ENCODE data around the gene ENC1.
A peak's percentile ranks its signal among the peaks of the same experiment; 100 is the strongest.

GRCh38 chr5:74640450-74640953 lies at the start of gene ENC1:
- TF ChIP-seq MAZ (IDR thresholded peaks at IDR 0.05; ENCODE audit: borderline replicate concordance, low read depth, low read length) (no peak), RFX5 (IDR thresholded peaks at IDR 0.05) (no peak), RNF2 (IDR thresholded peaks at IDR 0.05; ENCODE audit: borderline replicate concordance, low read depth) (peak; percentile 14; the same call in 1 of the 2 replicates), SMC3 (IDR thresholded peaks at IDR 0.05) (peak; percentile 73), CTCF (IDR thresholded peaks at IDR 0.05) (no peak; the same call in 2 of the 3 replicates), MAX (IDR thresholded peaks at IDR 0.05) (peak; percentile 41; the same call in 1 of the 2 replicates), EP300 (IDR thresholded peaks at IDR 0.05) (no peak), ZFP36 (IDR thresholded peaks at IDR 0.05; ENCODE audit: borderline replicate concordance, partially characterized antibody) (no peak), PBX3 (IDR thresholded peaks at IDR 0.05) (no peak), CEBPB (IDR thresholded peaks at IDR 0.05) (no peak), JUNB (IDR thresholded peaks at IDR 0.05) (no peak), HDAC2 (IDR thresholded peaks at IDR 0.05) (no peak; the same call in 1 of the 2 replicates), E2F6 (IDR thresholded peaks at IDR 0.05; ENCODE audit: borderline replicate concordance, low read depth) (no peak), POLR2A (IDR thresholded peaks at IDR 0.05; ENCODE audit: low read length) (peak; percentile 97)

All from A549 (cell line).